CD14-positive monocyte (primary cell): ENCODE results near the gene ANKS6. TPM values are rescaled to one million over a fixed set of nuclear protein-coding genes. Genes with fewer than 3 reads are reported as not detected.
"Not testable (repeated sequence)": the region's sequence is repeated elsewhere in the genome, so short reads cannot be mapped to it uniquely, and the experiment has no call there.

Experiments used
- DNase-seq, 3 donors: peaks; one replicate each; pipeline ENCODE4 v3.0.0-alpha.2; 2011 to 2022
- H2AFZ ChIP-seq: 2 replicates; pipeline ENCODE4 v1.6.0; 2012; ENCODE audit warnings: mild to moderate bottlenecking, low read depth, low read length, inconsistent platforms; ENCODE audit not compliant: insufficient read depth, poor library complexity, severe bottlenecking
- H3K27ac ChIP-seq, 2 donors: 1 replicate in 1 of 2; 2 replicates in 1 of 2; pipeline ENCODE4 v1.5.1; 2012 to 2013; ENCODE audit warnings: low read length in 2 of 2, control low read depth in 1 of 2, inconsistent platforms in 1 of 2, low read depth in 1 of 2, mild to moderate bottlenecking in 1 of 2
- H3K27me3 ChIP-seq, 2 donors: one replicate each; pipeline versions ENCODE4 v1.6.0 to v1.6.1; 2011 to 2013; ENCODE audit warnings: low read length in 2 of 2; ENCODE audit not compliant: control insufficient read depth in 2 of 2, insufficient read depth in 2 of 2
- H3K36me3 ChIP-seq, 2 donors: replicated peaks in 1 of 2; 1 replicate in 1 of 2; 2 replicates in 1 of 2; pipeline versions ENCODE4 v1.5.1 to v1.6.1; 2012 to 2013; ENCODE audit warnings: low read length in 2 of 2, control low read depth in 1 of 2, inconsistent platforms in 1 of 2, mild to moderate bottlenecking in 1 of 2; ENCODE audit not compliant: insufficient read depth in 2 of 2, control insufficient read depth in 1 of 2
- H3K4me1 ChIP-seq, 2 donors: 1 replicate in 1 of 2; 2 replicates in 1 of 2; pipeline versions ENCODE4 v1.5.1 to v1.6.1; 2012 to 2013; ENCODE audit warnings: low read length in 2 of 2, control low read depth in 1 of 2, inconsistent platforms in 1 of 2, mild to moderate bottlenecking in 1 of 2, moderate library complexity in 1 of 2; ENCODE audit not compliant: insufficient read depth in 2 of 2, control insufficient read depth in 1 of 2
- H3K4me2 ChIP-seq: replicated peaks from 2 replicates; pipeline ENCODE3; 2012; ENCODE audit warnings: low read length, moderate library complexity, mild to moderate bottlenecking; ENCODE audit not compliant: poor library complexity, severe bottlenecking; ENCODE audit errors: extremely low read depth
- H3K4me3 ChIP-seq, 3 experiments: fragments of 200-600 bp in 1 of 3; sonication (generic) in 1 of 3; replicated peaks in 1 of 3; 1 replicate in 2 of 3; 2 replicates in 1 of 3; pipeline ENCODE4 v1.5.1; 2011 to 2013; ENCODE audit warnings: low read length in 3 of 3, mild to moderate bottlenecking in 3 of 3, control low read depth in 2 of 3, low read depth in 2 of 3, inconsistent platforms in 1 of 3, moderate library complexity in 1 of 3
- H3K79me2 ChIP-seq: 2 replicates; pipeline ENCODE4 v1.6.0; 2012; ENCODE audit warnings: mild to moderate bottlenecking, control low read depth, inconsistent platforms, low read length, moderate library complexity; ENCODE audit not compliant: insufficient read depth
- H3K9ac ChIP-seq: 2 replicates; pipeline ENCODE4 v1.6.0; 2017; ENCODE audit warnings: low read length, mild to moderate bottlenecking; ENCODE audit not compliant: insufficient read depth, poor library complexity, severe bottlenecking
- H3K9me3 ChIP-seq, 2 donors: replicated peaks in 1 of 2; 1 replicate in 1 of 2; 2 replicates in 1 of 2; pipeline versions ENCODE4 v1.5.1 to v1.6.1; 2012 to 2013; ENCODE audit warnings: low read length in 2 of 2, control low read depth in 1 of 2; ENCODE audit not compliant: control insufficient read depth in 1 of 2, insufficient read depth in 1 of 2
- H4K20me1 ChIP-seq: 2 replicates; pipeline ENCODE4 v1.6.0; 2012; ENCODE audit warnings: mild to moderate bottlenecking, low read length, control low read depth, moderate library complexity; ENCODE audit not compliant: insufficient read depth
- H3K27ac Mint-ChIP-seq, 7 donors: one replicate each; pipeline ENCODE4 v1.8.0; 2020; ENCODE audit warnings: mild to moderate bottlenecking in 7 of 7, mixed read lengths in 7 of 7, moderate library complexity in 6 of 7, inconsistent platforms in 2 of 7
- H3K27me3 Mint-ChIP-seq, 3 donors: one replicate each; pipeline ENCODE4 v1.8.0; 2021 to 2022; ENCODE audit warnings: low read depth in 3 of 3, mild to moderate bottlenecking in 3 of 3, mixed read lengths in 3 of 3, moderate library complexity in 3 of 3, inconsistent platforms in 1 of 3
- H3K36me3 Mint-ChIP-seq, 2 donors: one replicate each; pipeline ENCODE4 v1.8.0; 2020; ENCODE audit warnings: mixed read lengths in 2 of 2, inconsistent platforms in 1 of 2, mild to moderate bottlenecking in 1 of 2
- H3K4me1 Mint-ChIP-seq: one replicate; pipeline ENCODE4 v1.8.0; 2020; ENCODE audit warnings: mild to moderate bottlenecking, mixed read lengths
- H3K4me3 Mint-ChIP-seq, 2 donors: one replicate each; pipeline ENCODE4 v1.8.0; 2020; ENCODE audit warnings: mild to moderate bottlenecking in 2 of 2, mixed read lengths in 2 of 2, moderate library complexity in 1 of 2
- H3K9me3 Mint-ChIP-seq, 7 donors: one replicate each; pipeline ENCODE4 v1.8.0; 2020 to 2022; ENCODE audit warnings: mixed read lengths in 7 of 7, mild to moderate bottlenecking in 6 of 7, moderate library complexity in 6 of 7, inconsistent platforms in 2 of 7
- CTCF ChIP-seq: fragments of 200-600 bp; IDR thresholded peaks from one replicate; pipeline ENCODE4 v1.8.0; 2022; ENCODE audit warnings: antibody characterized with exemption, mild to moderate bottlenecking
- WGBS: methylation state at CpG from one replicate; pipeline ENCODE4 v1.1.5; 2013; ENCODE audit warnings: missing lambda C conversion rate; ENCODE audit not compliant: insufficient coverage; 5-methylcytosine and 5-hydroxymethylcytosine counted together
- intact Hi-C, 2 donors: fragments of 100-400 bp; cut with micrococcal nuclease; formaldehyde crosslinking; loops; one replicate each; pipeline versions ENCODE4 v1.15.0 to v1.15.1; 2023
- polyA plus RNA-seq, 3 donors: library from polyadenylated mRNA; depleted of rRNA in 1 of 3; unstranded in 2 of 3; stranded (reverse) in 1 of 3; fragments of 300-500 nt in 2 of 3; fragments of >200 nt in 1 of 3; fragmentation: Illumina TruSeq in 2 of 3; gene quantifications; 1 replicate in 2 of 3; 2 replicates in 1 of 3; pipeline ENCODE4 v1.2.3, GENCODE V29; 2012 to 2021

ANKS6 gene
- polyA plus RNA-seq, 3 donors = 0.20 to 1.5 (median 0.56) TPM

DNA sequence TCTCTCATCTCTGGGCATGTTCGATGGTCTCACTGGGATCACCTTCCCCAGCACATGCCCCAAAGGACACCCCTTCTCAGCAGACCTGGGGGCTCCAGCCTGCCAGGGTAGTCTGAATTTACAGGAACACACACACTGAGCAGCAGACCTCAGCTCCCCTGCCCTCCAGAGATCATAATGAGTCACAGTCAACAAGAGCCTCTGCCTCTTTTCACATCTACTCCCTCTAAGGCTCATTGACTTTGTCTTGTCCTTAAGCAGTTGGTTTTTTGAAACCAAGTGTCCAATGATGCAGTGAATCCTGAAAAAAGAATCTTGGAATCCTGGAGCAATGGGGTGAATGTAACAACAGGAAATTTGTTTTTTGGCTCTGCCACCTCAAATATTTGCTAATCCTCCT, 108.4 kb downstream of the ANKS6 start:
- no CpG with 5 or more reads among the region's 1 CpG for WGBS
- no peak overlapping the region for H2AFZ ChIP-seq
- intact Hi-C loops = no loop called here
- H4K20me1 ChIP-seq = no peaks in the 10 kb centered on the region
- Mint-ChIP-seq H3K4me3 (no peak overlapping the region), H3K27me3 (peaks cover 0 to 3% (median 2%) of the 10 kb centered on the region in 3 donors), H3K9me3 (peaks cover 0 to 2% (median 0%) of the 10 kb centered on the region in 7 donors), H3K4me1 (no peaks in the 10 kb centered on the region), H3K36me3 (no peaks in the 10 kb centered on the region), H3K27ac (no peak overlapping the region)
- H3K27me3 ChIP-seq = no peaks in the 10 kb centered on the region
- TF ChIP-seq CTCF = no peak
- no peak overlapping the region for H3K9ac ChIP-seq
- H3K4me1 ChIP-seq = no peaks in the 10 kb centered on the region
- no peaks in the 10 kb centered on the region for H3K9me3 ChIP-seq
- no peak overlapping the region for H3K27ac ChIP-seq
- no peak overlapping the region for H3K4me3 ChIP-seq
- no peak for DNase-seq
- no peaks in the 10 kb centered on the region for H3K79me2 ChIP-seq
- H3K4me2 ChIP-seq = no peak overlapping the region
- no peaks in the 10 kb centered on the region for H3K36me3 ChIP-seq

DNA sequence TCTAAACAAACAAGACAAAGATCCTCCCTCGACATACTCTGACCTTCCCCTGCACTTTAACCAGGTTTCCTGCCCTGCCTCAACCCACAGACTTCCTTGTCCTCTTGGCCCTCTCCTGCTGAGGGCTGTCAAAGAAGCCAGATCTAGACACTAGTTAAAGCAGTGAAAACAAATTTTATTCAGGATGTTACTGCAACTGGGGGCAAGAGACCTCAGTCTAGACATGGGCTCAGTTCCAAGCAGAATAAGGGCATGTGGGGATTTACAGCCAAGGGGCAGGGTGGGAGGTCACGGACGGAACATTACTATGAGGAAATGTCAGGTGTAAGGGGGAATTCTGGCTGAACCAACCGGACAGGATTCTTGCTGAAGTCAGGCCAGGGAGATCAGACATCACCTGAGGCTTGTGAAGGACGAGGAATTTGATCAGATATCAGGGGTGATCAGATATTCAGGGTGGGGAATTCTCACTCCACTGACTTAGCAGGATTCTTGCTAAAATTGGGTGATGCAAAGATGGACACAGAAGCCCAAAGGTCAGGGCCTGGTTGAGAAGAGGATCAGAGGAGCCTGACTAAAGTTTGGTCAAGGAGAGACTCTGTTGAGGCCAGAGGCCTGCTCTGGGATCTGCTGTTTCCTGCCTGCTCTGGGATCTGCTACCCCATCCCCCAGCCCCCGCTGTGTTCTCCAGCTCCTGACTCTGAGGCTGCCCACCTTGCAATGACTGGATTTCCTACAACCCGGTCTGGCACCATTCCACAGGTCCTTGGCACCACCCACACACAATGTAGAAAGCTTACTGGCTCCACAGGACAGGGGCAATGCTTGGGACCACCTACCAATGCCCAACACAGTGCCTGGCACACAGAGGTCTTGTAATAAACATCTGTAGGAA, 109.1 kb downstream of the ANKS6 start:
- Histone ChIP-seq H3K9me3 (no peaks in the 10 kb centered on the region), H3K27ac (no peak overlapping the region), H3K9ac (no peak overlapping the region), H3K27me3 (no peaks in the 10 kb centered on the region), H3K79me2 (no peaks in the 10 kb centered on the region), H4K20me1 (no peaks in the 10 kb centered on the region), H3K4me3 (no peak overlapping the region), H2AFZ (no peak overlapping the region), H3K4me1 (no peaks in the 10 kb centered on the region), H3K4me2 (no peak overlapping the region), H3K36me3 (no peaks in the 10 kb centered on the region)
- no peak for DNase-seq
- TF ChIP-seq CTCF = no peak
- Mint-ChIP-seq H3K27me3 (peaks cover 0 to 5% (median 2%) of the 10 kb centered on the region in 3 donors), H3K4me1 (no peaks in the 10 kb centered on the region), H3K27ac (no peak overlapping the region), H3K9me3 (peaks cover 0 to 2% (median 0%) of the 10 kb centered on the region in 7 donors), H3K36me3 (no peaks in the 10 kb centered on the region), H3K4me3 (no peak overlapping the region)
- WGBS = 56% methylated on average over 7 of the region's 7 CpGs
- intact Hi-C loops = no loop called here

DNA sequence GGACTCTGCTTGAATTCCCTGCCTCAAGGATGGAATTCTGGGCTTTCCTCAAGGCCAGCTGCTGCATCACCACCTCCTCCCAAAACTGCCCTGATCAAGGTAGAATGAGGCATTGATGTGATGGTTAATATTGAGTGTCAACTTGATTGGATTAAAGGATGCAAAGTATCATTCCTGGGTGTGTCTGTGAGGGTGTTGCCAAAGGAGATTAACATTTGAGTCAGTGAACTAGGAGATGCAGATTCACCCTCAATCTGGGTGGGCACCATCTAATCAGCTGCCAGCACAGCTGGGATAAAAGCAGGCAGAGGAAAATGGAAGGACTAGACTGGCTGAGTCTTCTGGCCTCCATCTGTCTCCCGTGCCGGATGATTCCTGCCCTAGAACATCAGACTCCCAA, 111.5 kb downstream of the ANKS6 start:
- H3K9me3 ChIP-seq, H3K27me3 Mint-ChIP-seq, H3K4me1 ChIP-seq, H2AFZ ChIP-seq, H3K4me3 ChIP-seq, H4K20me1 ChIP-seq, H3K27ac ChIP-seq, H3K79me2 ChIP-seq, H3K9me3 Mint-ChIP-seq, H3K4me1 Mint-ChIP-seq, H3K4me2 ChIP-seq, H3K36me3 ChIP-seq, H3K36me3 Mint-ChIP-seq, H3K27me3 ChIP-seq, H3K9ac ChIP-seq, H3K4me3 Mint-ChIP-seq, DNase-seq, intact Hi-C loops: not testable (repeated sequence)
- 100% methylated on average over 2 of the region's 2 CpGs for WGBS
- H3K27ac Mint-ChIP-seq = peak overlapping the region in 1 of 7 donors; percentile 64
